IMR-90 (cell line): Measurements from ENCODE around the gene REPS1. TPM values are rescaled to one million over a fixed set of nuclear protein-coding genes. Genes with fewer than 3 reads are reported as not detected.

Experiments used
- ATAC-seq: fragments of 200-7000 bp; cut with Tn5 transposase; 2 replicates; pipeline ENCODE4 v1.9.1; 2020; ENCODE audit warnings: low read depth, mild to moderate bottlenecking, moderate library complexity
- BruUV-seq: library from RNA; stranded (reverse); fragments of 400-500 nt; replicated peaks from 2 replicates; lab custom pipeline; 2021; lab: Mats Ljungman, UMichigan
- CTCF ChIA-PET: fragments of 300-600 bp; formaldehyde crosslinking; extraction: SDS; loops from one replicate; lab custom pipeline; 2021; ENCODE audit warnings: antibody characterized with exemption; lab: Yijun Ruan, JAX
- POLR2A ChIA-PET: fragments of 300-600 bp; sonication (Branson Sonifier 250); formaldehyde crosslinking; loops from one replicate; lab custom pipeline; 2022; ENCODE audit warnings: antibody characterized with exemption; ENCODE audit not compliant: unreplicated experiment; lab: Charles Lee
- DNase-seq: peaks from one replicate; pipeline ENCODE4 v3.0.0; 2013
- H2AFZ ChIP-seq: replicated peaks from 2 replicates; pipeline ENCODE3; 2013; ENCODE audit warnings: low read length, mild to moderate bottlenecking; ENCODE audit not compliant: poor library complexity
- H2AK5ac ChIP-seq: 2 replicates; pipeline ENCODE4 v1.6.1; 2013; ENCODE audit warnings: low read depth, low read length, inconsistent platforms
- H2AK9ac ChIP-seq: replicated peaks from 2 replicates; pipeline ENCODE3; 2013; ENCODE audit warnings: mild to moderate bottlenecking, low read depth, low read length, moderate library complexity; ENCODE audit not compliant: poor library complexity
- H2BK120ac ChIP-seq: 2 replicates; pipeline ENCODE4 v1.6.1; 2013; ENCODE audit warnings: low read depth, low read length, inconsistent platforms
- H2BK15ac ChIP-seq: 3 replicates; pipeline ENCODE4 v1.6.1; 2013; ENCODE audit warnings: low read depth, low read length, inconsistent platforms
- H2BK20ac ChIP-seq: 2 replicates; pipeline ENCODE4 v1.6.1; 2013; ENCODE audit warnings: low read depth, mild to moderate bottlenecking, inconsistent platforms, low read length, moderate library complexity
- H2BK5ac ChIP-seq: 2 replicates; pipeline ENCODE4 v1.6.1; 2013; ENCODE audit warnings: mild to moderate bottlenecking, low read depth, low read length, inconsistent platforms; ENCODE audit not compliant: poor library complexity, severe bottlenecking
- H3K14ac ChIP-seq: replicated peaks from 2 replicates; pipeline ENCODE4 v1.6.1; 2013; ENCODE audit warnings: low read depth, low read length, inconsistent platforms
- H3K18ac ChIP-seq: 2 replicates; pipeline ENCODE4 v1.6.1; 2013; ENCODE audit warnings: low read depth, low read length, control low read depth
- H3K23ac ChIP-seq: 2 replicates; pipeline ENCODE4 v1.6.1; 2013; ENCODE audit warnings: low read depth, low read length, inconsistent platforms
- H3K27ac ChIP-seq: 2 replicates; pipeline ENCODE4 v1.5.1; 2013; ENCODE audit warnings: mild to moderate bottlenecking, control low read depth, low read length; ENCODE audit not compliant: insufficient read depth
- H3K27me3 ChIP-seq: 2 replicates; pipeline ENCODE4 v1.6.1; 2013; ENCODE audit warnings: low read length; ENCODE audit not compliant: control insufficient read depth, insufficient read depth
- H3K36me3 ChIP-seq: 2 replicates; pipeline ENCODE4 v1.6.1; 2013; ENCODE audit warnings: low read length, mixed read lengths; ENCODE audit not compliant: control insufficient read depth, insufficient read depth
- H3K4ac ChIP-seq: 2 replicates; pipeline ENCODE4 v1.6.1; 2013; ENCODE audit warnings: low read depth, low read length, inconsistent platforms
- H3K4me1 ChIP-seq: 2 replicates; pipeline ENCODE4 v1.6.1; 2013; ENCODE audit warnings: low read length, mixed read lengths; ENCODE audit not compliant: control insufficient read depth, insufficient read depth
- H3K4me2 ChIP-seq: 2 replicates; pipeline ENCODE4 v1.6.1; 2013; ENCODE audit warnings: low read depth, mild to moderate bottlenecking, control low read depth, low read length, moderate library complexity
- H3K4me3 ChIP-seq: 2 replicates; pipeline ENCODE4 v1.5.1; 2013; ENCODE audit warnings: low read depth, mild to moderate bottlenecking, control low read depth, low read length, moderate library complexity; ENCODE audit not compliant: insufficient read depth
- H3K56ac ChIP-seq: 2 replicates; pipeline ENCODE4 v1.6.1; 2013; ENCODE audit warnings: low read length, inconsistent platforms; ENCODE audit not compliant: insufficient read depth; ENCODE audit errors: extremely low read depth
- H3K79me1 ChIP-seq, 2 experiments: 2 replicates each; pipeline ENCODE4 v1.6.1; 2013; ENCODE audit warnings: low read length in 2 of 2, inconsistent platforms in 1 of 2, low read depth in 1 of 2
- H3K9ac ChIP-seq: 2 replicates; pipeline ENCODE4 v1.6.1; 2013; ENCODE audit warnings: low read depth, low read length, control low read depth
- H3K9me1 ChIP-seq: 2 replicates; pipeline ENCODE4 v1.6.1; 2013; ENCODE audit warnings: low read length, inconsistent platforms; ENCODE audit not compliant: insufficient read depth
- H3K9me3 ChIP-seq: 2 replicates; pipeline ENCODE4 v1.6.1; 2013; ENCODE audit warnings: low read length; ENCODE audit not compliant: control insufficient read depth, insufficient read depth
- H4K20me1 ChIP-seq: 2 replicates; pipeline ENCODE4 v1.6.1; 2013; ENCODE audit warnings: low read length, inconsistent platforms; ENCODE audit not compliant: insufficient read depth
- H4K5ac ChIP-seq: 2 replicates; pipeline ENCODE4 v1.6.1; 2013; ENCODE audit warnings: mild to moderate bottlenecking, low read depth, low read length, control low read depth
- H4K8ac ChIP-seq, 2 experiments: 2 replicates each; pipeline ENCODE4 v1.6.1; 2013; ENCODE audit warnings: low read depth in 2 of 2, low read length in 2 of 2, control low read depth in 1 of 2, inconsistent platforms in 1 of 2
- H4K91ac ChIP-seq: 2 replicates; pipeline ENCODE4 v1.6.1; 2013; ENCODE audit warnings: low read depth, low read length, inconsistent platforms; ENCODE audit not compliant: insufficient read depth
- BHLHE40 ChIP-seq: fragments of 150-350 bp; IDR thresholded peaks from 2 replicates; pipeline ENCODE4 v1.6.1; 2016; ENCODE audit warnings: mild to moderate bottlenecking, low read depth, low read length
- NFE2L2 ChIP-seq: fragments of 150-350 bp; IDR thresholded peaks from 2 replicates; pipeline ENCODE4 v1.6.1; 2016; ENCODE audit warnings: low read depth, mild to moderate bottlenecking, low read length
- POLR2A ChIP-seq: IDR thresholded peaks from 2 replicates; pipeline ENCODE4 v1.6.1; 2012; ENCODE audit warnings: mild to moderate bottlenecking, low read depth, low read length
- RAD21 ChIP-seq: IDR thresholded peaks from 2 replicates; pipeline ENCODE4 v1.6.1; 2012; ENCODE audit warnings: low read length, improper control_type of control experiment
- RFX5 ChIP-seq: IDR thresholded peaks from 2 replicates; pipeline ENCODE4 v1.8.0; 2012; ENCODE audit warnings: low read depth, mild to moderate bottlenecking, low read length, moderate library complexity
- SMC3 ChIP-seq: fragments of 150-350 bp; IDR thresholded peaks from 2 replicates; pipeline ENCODE4 v1.6.1; 2016; ENCODE audit warnings: low read depth, mild to moderate bottlenecking, antibody characterized with exemption, low read length, moderate library complexity
- USF2 ChIP-seq: fragments of 150-350 bp; IDR thresholded peaks from 2 replicates; pipeline ENCODE4 v1.6.1; 2017; ENCODE audit warnings: mild to moderate bottlenecking, antibody characterized with exemption, low read length, low read depth
- WGBS, 2 experiments: methylation state at CpG; one replicate each; pipeline versions ENCODE4 v1.1.5 to v1.1.7; 2013; ENCODE audit warnings: missing lambda C conversion rate in 2 of 2; ENCODE audit not compliant: insufficient read length in 1 of 2; ENCODE audit errors: extremely low coverage in 2 of 2; 5-methylcytosine and 5-hydroxymethylcytosine counted together
- dilution Hi-C: fragments of 300-500 bp; cut with HindIII; formaldehyde crosslinking; loops from one replicate; pipeline ENCODE4 v1.14.3; 2018; ENCODE audit warnings: low sequenced_read_pairs; ENCODE audit not compliant: unreplicated experiment
- in situ Hi-C: fragments of 300-500 bp; cut with MboI; formaldehyde crosslinking; loops from 3 replicates; pipeline ENCODE4 v1.14.3; 2019; ENCODE audit warnings: low sequenced_read_pairs, inconsistent platforms, mixed read lengths
- intact Hi-C: fragments of 100-400 bp; cut with micrococcal nuclease; formaldehyde crosslinking; loops from 2 replicates; pipeline ENCODE4 v1.10.0; 2022
- polyA plus RNA-seq, 3 experiments: library from polyadenylated mRNA; depleted of rRNA; stranded (reverse); fragments of >200 nt; gene quantifications; 2 replicates each; pipeline ENCODE4 v1.2.3, GENCODE V29; 2012; ENCODE audit warnings: low replicate concordance in 1 of 3
- total RNA-seq: library from RNA; depleted of rRNA; stranded (reverse); fragments of >200 nt; gene quantifications from 2 replicates; pipeline ENCODE4 v1.2.3, GENCODE V29; 2012

REPS1 gene
- total and polyA plus RNA-seq, 2 of the 4 experiments (the other 2 are of a cell fraction), result 21.9 to 24.2 TPM

GRCh38 chr6:138965971-138966370, 22.1 kb downstream of the REPS1 start:
- no TSS peak for BruUV-seq
- Histone ChIP-seq H3K4me3 (no peak overlapping the region), H3K36me3 (no peaks in the 10 kb centered on the region), H3K4ac (no peak overlapping the region), H3K4me2 (no peak overlapping the region), H3K27me3 (no peaks in the 10 kb centered on the region), H3K18ac (no peak overlapping the region), H4K20me1 (no peaks in the 10 kb centered on the region), H3K14ac (no peak overlapping the region), H3K79me1 (peaks cover 19 to 50% of the 10 kb centered on the region in 2 experiments), H4K8ac (no peak overlapping the region), H2BK120ac (no peak overlapping the region), H2BK15ac (no peak overlapping the region), H3K9me1 (peaks cover 2% of the 10 kb centered on the region; the same call in 1 of the 2 replicates), H4K91ac (no peak overlapping the region), H2BK20ac (no peak overlapping the region), H3K23ac (no peak overlapping the region), H3K9me3 (no peaks in the 10 kb centered on the region), H3K27ac (no peak overlapping the region), H3K56ac (no peak overlapping the region), H2BK5ac (no peak overlapping the region), H2AK9ac (no peak overlapping the region), H3K9ac (no peak overlapping the region), H2AK5ac (no peak overlapping the region), H3K4me1 (peaks cover 3% of the 10 kb centered on the region), H2AFZ (no peak overlapping the region), H4K5ac (no peak overlapping the region)
- no peak for DNase-seq
- CTCF ChIA-PET, result no interaction called here
- dilution Hi-C loops (no loop called here), in situ Hi-C loops (no loop called here), intact Hi-C loops (no loop called here)
- ATAC-seq, result no peak
- TF ChIP-seq BHLHE40, result no peak
- TF ChIP-seq RFX5, result no peak
- no peak for TF ChIP-seq RAD21
- TF ChIP-seq SMC3, result no peak
- no peak for TF ChIP-seq USF2
- TF ChIP-seq POLR2A, result no peak
- no peak for TF ChIP-seq NFE2L2
- POLR2A ChIA-PET, result no interaction called here
- WGBS, 2 experiments, result no CpG with 5 or more reads among the region's 2 CpGs
